ENCODE results near the gene SLC25A33. TPM values are rescaled to one million over a fixed set of nuclear protein-coding genes. Genes with fewer than 3 reads are reported as not detected.

SLC25A33 gene
- total RNA-seq, 1 experiment from 2014 or later = 9.4 TPM

DNA sequence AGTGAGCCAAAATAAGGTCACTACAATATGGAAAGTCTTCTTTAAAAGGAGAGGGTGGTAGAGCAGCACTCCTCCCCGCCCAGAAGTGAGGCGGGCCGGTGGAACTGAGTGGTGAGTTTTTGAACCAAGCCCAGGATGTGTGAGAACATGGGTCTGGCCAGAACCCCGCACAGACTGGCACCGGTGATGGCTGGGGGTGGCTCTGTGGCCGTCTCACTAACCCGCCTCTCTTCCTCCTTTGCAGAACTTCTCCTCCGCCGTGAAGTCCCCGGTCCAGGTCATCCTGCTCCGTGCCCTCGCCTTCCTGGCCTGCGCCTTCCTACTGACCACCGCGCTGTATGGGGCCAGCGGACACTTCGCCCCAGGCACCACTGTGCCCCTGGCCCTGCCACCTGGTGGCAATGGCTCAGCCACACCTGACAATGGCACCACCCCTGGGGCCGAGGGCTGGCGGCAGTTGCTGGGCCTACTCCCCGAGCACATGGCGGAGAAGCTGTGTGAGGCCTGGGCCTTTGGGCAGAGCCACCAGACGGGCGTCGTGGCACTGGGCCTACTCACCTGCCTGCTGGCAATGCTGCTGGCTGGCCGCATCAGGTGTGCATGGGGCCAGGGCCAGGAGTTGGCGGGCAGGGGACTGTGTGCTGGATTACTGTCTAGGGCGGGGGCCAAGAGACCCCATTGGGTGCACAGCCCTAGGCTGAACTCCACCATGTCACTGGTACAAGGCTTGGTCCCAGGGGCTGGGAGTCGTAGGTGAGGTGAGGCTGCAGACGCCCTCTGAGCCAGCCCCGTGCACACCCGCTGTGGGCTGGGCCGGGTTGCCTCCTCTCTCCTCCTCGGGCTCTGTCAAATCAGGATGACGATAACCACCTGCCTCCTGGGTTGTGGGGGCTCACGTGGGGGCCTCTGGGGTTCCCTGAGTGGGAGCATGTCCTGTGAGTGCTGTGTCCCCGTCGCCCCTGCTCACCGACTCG, 61.9 kb downstream of the SLC25A33 start:
- Histone ChIP-seq H3K23ac (ENCODE audit: insufficient read length, low read depth, low read length) (no peak overlapping the region), H3K18ac (ENCODE audit: insufficient read length, low read depth, low read length) (no peak overlapping the region), H4K5ac (ENCODE audit: insufficient read length, low read depth, low read length) (no peak overlapping the region), H3K4ac (ENCODE audit: low read depth, low read length) (no peak overlapping the region), H2BK15ac (ENCODE audit: low read depth, low read length) (no peak overlapping the region), H2BK20ac (ENCODE audit: low read depth, low read length, poor library complexity, severe bottlenecking) (no peak overlapping the region), H3K9ac (ENCODE audit: extremely low read depth, insufficient read length, low read length) (no peak overlapping the region), H3K4me1 (ENCODE audit: insufficient read depth, low read length) (no peaks in the 10 kb centered on the region), H3K4me2 (ENCODE audit: insufficient read depth, insufficient read length, low read length) (no peak overlapping the region), H3K27me3 (ENCODE audit: insufficient read depth, low read length) (no peaks in the 10 kb centered on the region), H2AK5ac (ENCODE audit: insufficient read length, low read length) (no peak overlapping the region), H3T11ph (ENCODE audit: low read length) (no peak overlapping the region), H3K79me2 (ENCODE audit: insufficient read depth, low read length) (no peaks in the 10 kb centered on the region), H2BK120ac (ENCODE audit: low read depth, low read length, poor library complexity, severe bottlenecking) (no peak overlapping the region), H4K91ac (ENCODE audit: insufficient read length, low read depth, low read length) (no peak overlapping the region), H3K79me1 (ENCODE audit: insufficient read depth, low read depth, low read length, poor library complexity, severe bottlenecking) (no peaks in the 10 kb centered on the region), H3K23me2 (ENCODE audit: insufficient read length, low read depth, low read length, poor library complexity, severe bottlenecking) (no peaks in the 10 kb centered on the region), H2BK12ac (ENCODE audit: insufficient read length, low read depth, low read length) (no peak overlapping the region), H4K20me1 (ENCODE audit: control insufficient read depth, insufficient read depth, insufficient read length) (no peaks in the 10 kb centered on the region), H4K8ac (replicated peaks; ENCODE audit: insufficient read length, low read depth, low read length) (no peak overlapping the region), H3K56ac (ENCODE audit: insufficient read length, low read depth, low read length) (no peak overlapping the region), H2AFZ (ENCODE audit: low read length) (no peak overlapping the region), H3K9me3 (ENCODE audit: control insufficient read depth, low read depth, low read length) (no peaks in the 10 kb centered on the region), H3K27ac (ENCODE audit: insufficient read length, low read depth, low read length) (no peak overlapping the region), H3K14ac (ENCODE audit: insufficient read depth, low read length) (no peak overlapping the region), H2BK5ac (ENCODE audit: insufficient read length, low read length) (no peak overlapping the region)
- no peak for TF ChIP-seq CTCF (conservative IDR thresholded peaks at IDR 0.05)
- WGBS (ENCODE audit: extremely low coverage, insufficient read length, low lambda C conversion rate) = no CpG with 5 or more reads among the region's 39 CpGs
- H3K36me3 Mint-ChIP-seq (ENCODE audit: insufficient read depth in 1 of 3, low read depth in 3 of 3) = peaks cover 11 to 53% (median 49%) of the 10 kb centered on the region in 3 experiments; a peak in 6 of 7 replicates
- no peaks in the 10 kb centered on the region for H3K4me1 Mint-ChIP-seq
- no peak for DNase-seq
- H3K9me3 Mint-ChIP-seq = no peaks in the 10 kb centered on the region
- H3K4me3 Mint-ChIP-seq = no peak overlapping the region
- H3K27me3 Mint-ChIP-seq (ENCODE audit: low read depth) = no peaks in the 10 kb centered on the region
- H3K27ac Mint-ChIP-seq = no peak overlapping the region

Data from H9 (cell line).